Fibroblast of skin of right quadriceps (primary cell): ENCODE measurements around the gene ARHGAP22.

Experiments used
- DNase-seq: peaks from one replicate; pipeline ENCODE4 v3.0.0-alpha.2; 2013

ARHGAP22 gene

DNA sequence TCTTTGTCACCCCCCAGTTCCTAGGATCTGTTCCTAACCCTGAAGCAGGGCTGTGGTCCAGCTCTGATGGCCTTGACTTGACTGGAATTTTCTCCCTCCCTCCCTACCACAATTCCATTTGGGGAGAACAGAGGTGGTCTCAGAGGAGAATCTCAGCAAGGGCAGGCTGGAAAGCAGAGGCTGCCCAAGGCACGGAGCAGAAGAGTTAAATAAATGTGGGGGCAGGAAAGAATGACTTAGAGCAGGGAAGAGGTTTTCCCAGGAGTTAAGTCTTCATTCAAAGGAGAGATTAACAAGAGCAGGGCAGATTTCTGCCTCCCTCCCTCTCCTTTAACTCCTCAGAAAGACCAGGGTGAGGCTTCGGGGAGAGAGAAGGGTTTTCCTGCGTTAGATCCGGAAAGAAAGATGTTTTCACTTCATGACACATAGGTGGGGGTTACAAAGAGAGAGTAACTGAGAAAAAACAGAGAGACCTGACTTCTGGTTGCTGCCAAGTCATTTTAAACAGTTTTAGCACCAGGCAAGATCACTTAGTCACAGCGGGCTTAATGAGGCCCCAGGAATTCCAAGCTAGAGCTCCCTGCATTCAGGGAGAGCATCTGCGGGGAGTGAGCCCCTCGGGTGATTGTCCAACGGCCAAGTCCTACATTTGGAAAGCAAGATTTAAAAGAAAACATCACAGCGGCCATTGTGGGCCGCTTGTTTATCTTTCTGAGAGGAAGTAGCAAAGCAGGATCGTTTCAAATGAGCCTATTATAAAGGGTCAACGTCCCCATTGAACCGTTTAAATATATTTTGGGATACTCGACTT lies 78.7 kb downstream of the ARHGAP22 start:
- DNase-seq: peak; percentile 91

DNA sequence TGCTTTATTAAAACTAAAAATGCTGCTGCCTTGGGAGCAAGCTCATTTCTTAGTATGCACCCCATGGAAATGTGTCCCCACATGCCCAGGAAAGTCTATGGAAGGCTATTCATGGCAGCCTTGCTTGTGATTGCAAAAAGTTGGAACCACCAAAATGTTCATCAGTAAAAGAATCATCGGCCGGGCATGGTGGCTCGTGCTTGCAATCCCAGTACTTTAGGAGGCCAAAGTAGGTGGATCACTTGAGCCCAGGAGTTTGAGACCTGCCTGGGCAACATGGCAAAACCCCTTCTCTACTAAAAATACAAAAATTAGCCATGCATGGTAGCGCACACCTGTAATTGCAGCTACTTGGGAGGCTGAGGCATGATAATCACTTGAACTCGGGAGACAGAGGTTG lies 79.8 kb downstream of the ARHGAP22 start:
- DNase-seq: no peak

- DNase-seq: no peak
These were observed 80.8 kb downstream of the ARHGAP22 start for GRCh38 chr10:48523820-48524758.

DNA sequence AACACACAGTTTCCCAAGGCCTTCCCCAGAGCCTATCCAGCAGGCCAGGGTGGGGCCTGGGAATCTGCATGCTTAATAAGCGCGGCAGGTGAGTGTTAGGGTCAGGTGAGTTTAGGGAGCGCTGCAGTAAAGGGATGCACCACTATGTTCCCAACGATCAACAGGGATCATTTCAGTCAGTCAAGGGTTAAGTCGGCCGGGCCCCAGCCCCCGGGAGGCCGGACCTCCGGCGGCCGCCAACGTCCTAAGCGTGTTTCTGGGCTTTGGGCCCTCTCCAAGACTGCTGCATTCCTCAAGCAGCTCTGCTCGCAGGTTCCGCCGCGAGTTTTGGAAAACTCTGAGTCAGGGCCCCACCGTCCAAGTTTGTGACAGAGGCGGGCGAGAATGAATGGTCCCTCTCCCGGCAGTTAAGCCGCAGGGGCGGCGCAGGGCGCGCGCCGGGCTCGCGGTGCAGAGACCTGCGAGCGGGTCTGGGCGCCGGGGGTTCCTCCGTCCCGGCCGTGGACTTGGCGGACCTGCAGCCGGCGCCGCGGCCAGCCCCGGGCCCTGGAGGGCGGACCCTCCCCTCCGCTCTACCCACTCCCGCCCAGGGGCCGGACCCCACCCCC lies 81.6 kb downstream of the ARHGAP22 start:
- DNase-seq: peak; percentile 91

- no peak for DNase-seq
These were observed 82.7 kb downstream of the ARHGAP22 start for GRCh38 chr10:48522011-48522765.

GRCh38 chr10:48520594-48520993 lies 84.3 kb downstream of the ARHGAP22 start:
- DNase-seq: no peak

DNA sequence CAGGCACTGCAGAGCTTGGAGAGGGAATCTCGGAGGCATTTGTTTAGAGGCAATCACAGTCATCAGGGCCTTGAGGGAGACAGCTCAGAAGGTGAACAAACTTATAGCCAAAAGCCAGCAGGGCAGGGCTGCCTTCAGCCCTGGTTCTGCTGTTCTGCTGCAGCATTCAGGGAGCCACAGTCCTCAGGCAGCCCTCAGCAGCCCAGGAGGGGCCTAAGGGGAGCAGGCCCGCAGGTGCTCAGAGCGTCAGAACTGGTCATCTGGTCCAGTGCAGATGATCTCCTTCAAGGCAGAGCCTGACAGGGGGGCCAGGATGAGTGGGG lies 84.7 kb downstream of the ARHGAP22 start:
- no peak for DNase-seq

DNA sequence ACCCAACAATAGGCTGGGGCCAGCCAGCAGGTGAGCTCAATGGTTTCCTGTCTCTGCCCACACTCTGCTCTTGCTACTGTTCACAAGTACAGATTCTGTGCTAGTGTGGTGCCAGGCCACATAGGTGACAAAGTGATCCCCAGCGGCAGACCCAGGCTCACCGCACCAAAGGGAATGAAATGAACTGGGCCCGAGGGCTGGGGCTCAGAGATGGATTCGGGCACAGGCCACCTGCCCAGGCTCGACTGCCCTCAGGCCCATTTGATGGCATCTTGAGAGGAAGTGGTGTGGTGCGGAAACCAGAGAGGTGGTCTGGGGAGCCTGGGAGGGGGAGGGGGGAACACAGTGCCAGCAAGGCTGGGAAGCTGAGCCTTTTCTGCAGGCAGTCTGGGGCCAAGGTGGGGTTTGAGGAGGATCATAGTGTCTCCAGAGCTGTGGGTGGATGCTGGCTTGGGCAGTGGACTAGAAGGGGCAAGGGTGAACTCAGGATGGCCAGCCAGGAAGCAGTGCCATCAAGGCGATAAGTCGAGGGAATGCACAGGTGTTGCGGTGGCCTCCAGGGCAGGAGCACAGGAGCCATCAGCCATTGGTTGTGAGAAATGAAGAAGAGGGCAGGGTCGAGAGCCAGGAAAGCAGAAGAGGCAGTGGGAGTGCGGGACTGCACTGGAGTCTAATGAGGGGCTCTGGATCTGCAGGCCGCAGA lies 85.2 kb downstream of the ARHGAP22 start:
- DNase-seq: no peak

DNA sequence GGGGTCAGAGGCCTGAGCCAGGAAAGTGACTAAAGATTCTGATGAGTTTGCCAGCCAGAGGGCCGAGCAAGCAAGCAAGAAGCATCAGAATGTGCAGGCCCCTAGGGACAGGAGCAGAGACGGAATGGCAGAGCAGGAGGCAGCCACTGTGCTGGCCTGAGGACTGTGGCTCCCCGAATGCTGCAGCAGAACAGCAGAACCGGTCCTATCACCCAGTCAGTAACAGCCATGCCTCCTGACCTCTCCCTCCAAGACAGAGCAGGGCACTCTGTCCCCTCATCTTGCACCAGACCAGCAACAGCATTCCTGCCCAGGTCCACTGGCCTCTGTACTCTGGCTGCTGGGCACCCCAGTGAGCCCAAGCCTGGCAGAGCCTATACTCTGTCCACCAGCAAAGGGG lies 85.9 kb downstream of the ARHGAP22 start:
- no peak for DNase-seq

GRCh38 chr10:48517911-48518811 lies 86.7 kb downstream of the ARHGAP22 start:
- DNase-seq: no peak

- no peak for DNase-seq
These were observed 87.4 kb downstream of the ARHGAP22 start for GRCh38 chr10:48517482-48517881.

GRCh38 chr10:48516911-48517310 lies 88.0 kb downstream of the ARHGAP22 start:
- no peak for DNase-seq

DNA sequence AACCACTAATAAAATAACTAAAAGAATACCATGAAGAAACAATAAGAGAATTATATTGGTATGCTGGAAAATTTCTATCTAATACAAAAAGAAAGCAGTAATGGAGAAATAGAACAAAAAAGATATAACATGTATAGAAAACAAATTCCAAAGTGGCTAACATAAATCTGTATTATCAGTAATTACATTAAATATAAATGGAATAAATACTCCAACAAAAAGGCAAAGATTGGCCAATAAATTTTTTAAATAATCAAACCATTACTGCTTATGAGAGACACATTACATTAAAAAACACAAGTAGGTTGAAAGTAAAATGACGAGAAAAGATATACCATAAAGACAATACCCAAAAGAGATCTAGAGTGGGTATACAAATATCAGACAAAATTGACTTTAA lies 90.0 kb downstream of the ARHGAP22 start:
- no peak for DNase-seq

GRCh38 chr10:48514255-48514654 lies 90.6 kb downstream of the ARHGAP22 start:
- DNase-seq: no peak

DNA sequence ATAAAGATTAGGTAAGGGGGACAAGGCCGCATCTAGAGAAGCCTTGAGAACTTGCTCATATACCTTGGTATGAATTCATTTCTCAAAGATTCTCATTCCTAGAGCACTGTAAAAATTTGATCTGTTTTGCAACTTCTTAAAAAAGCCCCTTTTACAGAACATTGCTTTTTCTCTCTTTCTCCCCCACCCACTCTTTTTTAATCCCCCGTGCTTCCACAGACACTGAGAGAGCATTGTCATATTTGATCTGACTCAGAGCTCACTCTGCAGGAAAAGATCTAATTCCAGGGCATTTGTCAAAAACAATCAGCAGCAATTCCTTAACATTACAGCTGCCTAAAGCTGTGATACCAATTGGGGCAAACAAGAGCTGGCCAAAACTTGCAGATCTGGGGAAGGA lies 92.0 kb downstream of the ARHGAP22 start:
- no peak for DNase-seq

DNA sequence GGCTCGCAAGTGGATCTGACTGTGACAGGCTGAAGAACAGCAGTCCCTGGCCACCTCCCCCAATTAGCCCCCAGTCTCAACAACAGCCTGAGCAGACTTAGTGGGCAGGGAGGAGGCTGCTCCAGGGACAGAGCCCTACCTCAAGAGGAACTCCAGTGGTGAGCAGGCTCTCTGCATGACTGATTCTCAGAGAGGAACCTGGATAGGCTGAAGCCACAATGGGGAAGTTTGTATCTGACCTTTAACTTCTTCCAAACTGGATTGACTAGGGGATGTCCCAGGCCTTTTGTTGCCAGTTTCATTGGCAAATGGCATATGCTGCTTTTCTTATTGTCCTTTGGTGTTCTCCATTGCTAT lies 93.0 kb downstream of the ARHGAP22 start:
- DNase-seq: no peak

GRCh38 chr10:48511066-48511874 lies 93.6 kb downstream of the ARHGAP22 start:
- DNase-seq: no peak

GRCh38 chr10:48509974-48510692 lies 94.7 kb downstream of the ARHGAP22 start:
- DNase-seq: no peak
